ENCODE results near the gene TRIM33. TPM values are rescaled to one million over a fixed set of nuclear protein-coding genes. Genes with fewer than 3 reads are reported as not detected.

The TRIM33 gene
- total RNA-seq = 38.3 and 39.0 TPM in 2 replicates

GRCh38 chr1:114511032-114511785 lies at the start of gene TRIM33:
Gene TRIM33, minus strand, starts transcription at chr1:114511203. Its CDS starts 127 bp downstream, at chr1:114511076.
- intact Hi-C loops (cut with micrococcal nuclease) = loop anchor here (1.0 to 5.0 kb wide), 17 partner anchors 44 to 1794 kb away; partner anchors contain the start of genes BCAS2, CSDE1, DENND2C and HIPK1

- intact Hi-C loops (cut with micrococcal nuclease) = loop anchor here (2.0 kb wide), 1 partner anchor 49 kb away; the partner anchor contains the start of gene TRIM33
Observed at GRCh38 chr1:114559356-114559755, 48.4 kb upstream of the TRIM33 start.

- intact Hi-C loops (cut with micrococcal nuclease) = loop anchor here (1.0 to 2.0 kb wide), 3 partner anchors 48 to 580 kb away; partner anchors contain the start of gene TRIM33
Observed at GRCh38 chr1:114558544-114558943, 47.5 kb upstream of the TRIM33 start.

- intact Hi-C loops (cut with micrococcal nuclease) = no loop called here
Observed at GRCh38 chr1:114554577-114554976, 43.6 kb upstream of the TRIM33 start.

- intact Hi-C loops (cut with micrococcal nuclease) = no loop called here
Observed at GRCh38 chr1:114552106-114552639, 41.2 kb upstream of the TRIM33 start.

- intact Hi-C loops (cut with micrococcal nuclease) = no loop called here
Observed at GRCh38 chr1:114551400-114551799, 40.4 kb upstream of the TRIM33 start.

- intact Hi-C loops (cut with micrococcal nuclease) = no loop called here
Observed at GRCh38 chr1:114550336-114550735, 39.3 kb upstream of the TRIM33 start.

GRCh38 chr1:114549137-114549536 lies 38.1 kb upstream of the TRIM33 start:
- intact Hi-C loops (cut with micrococcal nuclease) = no loop called here

- intact Hi-C loops (cut with micrococcal nuclease) = no loop called here
Observed at GRCh38 chr1:114547076-114547475, 36.1 kb upstream of the TRIM33 start.

GRCh38 chr1:114545796-114546195 lies 34.8 kb upstream of the TRIM33 start:
- intact Hi-C loops (cut with micrococcal nuclease) = no loop called here

- intact Hi-C loops (cut with micrococcal nuclease) = no loop called here
Observed at GRCh38 chr1:114545315-114545714, 34.3 kb upstream of the TRIM33 start.

GRCh38 chr1:114540821-114541220 lies 29.8 kb upstream of the TRIM33 start:
- intact Hi-C loops (cut with micrococcal nuclease) = no loop called here

GRCh38 chr1:114540272-114540671 lies 29.3 kb upstream of the TRIM33 start:
- intact Hi-C loops (cut with micrococcal nuclease) = no loop called here

- intact Hi-C loops (cut with micrococcal nuclease) = no loop called here
Observed at GRCh38 chr1:114536043-114536442, 25.0 kb upstream of the TRIM33 start.

GRCh38 chr1:114535401-114535800 lies 24.4 kb upstream of the TRIM33 start:
- intact Hi-C loops (cut with micrococcal nuclease) = no loop called here

GRCh38 chr1:114531094-114531493 lies 20.1 kb upstream of the TRIM33 start:
- intact Hi-C loops (cut with micrococcal nuclease) = no loop called here

GRCh38 chr1:114530224-114530623 lies 19.2 kb upstream of the TRIM33 start:
- intact Hi-C loops (cut with micrococcal nuclease) = no loop called here

GRCh38 chr1:114524944-114525343 lies 13.9 kb upstream of the TRIM33 start:
- intact Hi-C loops (cut with micrococcal nuclease) = no loop called here

- intact Hi-C loops (cut with micrococcal nuclease) = no loop called here
Observed at GRCh38 chr1:114522264-114522575, 11.2 kb upstream of the TRIM33 start.

GRCh38 chr1:114521396-114522263 lies 10.6 kb upstream of the TRIM33 start:
- intact Hi-C loops (cut with micrococcal nuclease) = no loop called here

GRCh38 chr1:114517348-114517747 lies 6.3 kb upstream of the TRIM33 start:
- intact Hi-C loops (cut with micrococcal nuclease) = no loop called here
